Peyer's patch (tissue), 4 donors: Measurements from ENCODE around the gene CDX2. TPM values are rescaled to one million over a fixed set of nuclear protein-coding genes. Genes with fewer than 3 reads are reported as not detected.

Source experiments
- DNase-seq, 3 donors: peaks; one replicate each; pipeline ENCODE4 v3.0.0-alpha.2; 2017 to 2019
- H3K27ac ChIP-seq, 4 donors: fragments of 200-600 bp; sonication (generic); one replicate each; pipeline ENCODE4 v1.5.1; 2016 to 2019
- H3K27me3 ChIP-seq, 2 donors: fragments of 200-600 bp; sonication (generic); one replicate each; pipeline ENCODE4 v1.5.1; 2019
- H3K36me3 ChIP-seq, 3 donors: fragments of 200-600 bp; sonication (generic); one replicate each; pipeline ENCODE4 v1.5.1; 2016 to 2019
- H3K4me1 ChIP-seq, 4 donors: fragments of 200-600 bp; sonication (generic); one replicate each; pipeline ENCODE4 v1.5.1; 2016 to 2019
- H3K4me3 ChIP-seq, 4 donors: fragments of 200-600 bp; sonication (generic); 1 replicate in 3 of 4; 2 replicates in 1 of 4; pipeline ENCODE4 v1.5.1; 2016 to 2019; ENCODE audit warnings: mild to moderate bottlenecking in 1 of 4
- H3K9me3 ChIP-seq, 4 donors: fragments of 200-600 bp; sonication (generic); one replicate each; pipeline ENCODE4 v1.5.1; 2016 to 2019; ENCODE audit warnings: mild to moderate bottlenecking in 1 of 4
- CTCF ChIP-seq, 6 experiments: fragments of 450-650 bp in 4 of 6; fragments of 200-600 bp in 2 of 6; sonication (generic) in 1 of 6; IDR thresholded peaks; one replicate each; pipeline ENCODE4 v1.5.1; 2017 to 2019; ENCODE audit warnings: antibody characterized with exemption in 6 of 6, mild to moderate bottlenecking in 3 of 6, moderate library complexity in 1 of 6
- POLR2A ChIP-seq, 2 donors: fragments of 450-650 bp; IDR thresholded peaks; one replicate each; pipeline ENCODE4 v1.5.1; 2017; ENCODE audit warnings: antibody characterized with exemption in 2 of 2, mild to moderate bottlenecking in 2 of 2, moderate library complexity in 2 of 2
- total RNA-seq, 4 donors: library from RNA; depleted of rRNA; stranded (reverse); fragments of >200 nt; gene quantifications; one replicate each; pipeline ENCODE4 v1.1.0, GENCODE V29; 2016

CDX2 gene
- total RNA-seq, 4 donors from 2014 or later, result 33.0 to 182 (median 136) TPM

DNA sequence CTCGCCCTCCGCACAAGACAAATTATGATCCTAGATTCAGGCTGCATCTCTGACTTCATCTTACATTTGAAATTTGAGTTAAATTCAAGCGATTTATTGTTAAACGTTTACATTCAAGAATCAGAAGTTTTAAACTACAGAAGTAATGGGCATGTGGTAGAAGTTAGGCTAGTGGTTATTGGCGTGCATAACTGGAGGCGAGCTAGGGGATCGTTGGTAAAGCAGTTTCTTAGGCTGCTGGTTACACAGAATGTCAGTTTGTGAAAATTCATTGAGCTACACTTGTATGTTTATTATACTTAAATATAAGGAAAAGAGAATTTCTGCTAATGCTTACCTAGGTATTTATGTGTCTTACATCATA is 733 bp upstream of the CDX2 start:
- H3K9me3 ChIP-seq, result no peaks in the 10 kb centered on the region
- peak overlapping the region in 3 of 4 donors; percentile 76 to 98 (median 89) for H3K27ac ChIP-seq
- TF ChIP-seq CTCF (IDR thresholded peaks at IDR 0.05), result no peak
- TF ChIP-seq POLR2A (IDR thresholded peaks at IDR 0.05), result no peak
- H3K4me3 ChIP-seq, result peak overlapping the region in 2 of 4 donors; percentile 33 to 50
- peaks cover 0 to 9% of the 10 kb centered on the region in 2 donors for H3K27me3 ChIP-seq
- H3K36me3 ChIP-seq, result peaks cover 0 to 4% (median 0%) of the 10 kb centered on the region in 3 donors
- no peak for DNase-seq
- peaks cover 0 to 38% (median 5%) of the 10 kb centered on the region in 4 donors for H3K4me1 ChIP-seq

DNA sequence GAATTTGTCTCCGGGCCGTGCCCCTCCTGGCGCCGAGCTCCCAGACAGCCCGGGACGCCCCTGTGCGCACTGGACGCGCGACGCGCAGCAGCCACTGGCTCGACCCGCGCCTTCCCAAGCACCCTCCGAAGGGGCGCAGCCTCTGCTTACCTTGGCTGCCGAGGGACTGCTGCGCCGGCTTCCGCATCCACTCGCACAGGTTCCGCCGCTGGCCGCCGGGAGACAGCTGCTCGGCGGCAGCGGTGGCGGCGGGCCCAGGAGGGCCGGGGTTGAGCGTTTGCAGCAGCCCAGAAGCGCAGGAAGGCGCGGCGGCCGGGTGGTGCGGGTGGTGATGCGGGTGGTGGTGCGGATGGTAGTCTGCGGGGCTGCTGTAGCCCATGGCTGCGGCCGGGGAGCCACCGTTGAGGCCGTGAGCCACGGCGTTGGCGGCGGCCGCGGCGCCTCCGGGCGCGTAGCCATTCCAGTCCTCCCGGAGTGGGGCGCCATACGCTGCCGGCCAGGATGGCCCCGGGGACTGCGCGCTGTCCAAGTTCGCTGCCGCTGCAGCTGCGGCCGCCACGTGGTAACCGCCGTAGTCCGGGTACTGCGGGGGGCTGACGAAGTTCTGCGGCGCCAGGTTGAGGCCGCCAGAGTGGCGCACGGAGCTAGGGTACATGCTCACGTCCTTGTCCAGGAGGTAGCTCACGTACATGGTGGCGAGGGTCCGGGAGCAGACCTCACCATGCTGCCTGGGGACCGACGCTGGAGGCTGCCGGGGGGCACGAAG is 616 bp downstream of the CDX2 start:
- Histone ChIP-seq H3K27ac (peak overlapping the region in 3 of 4 donors; percentile 84 to 98 (median 92)), H3K36me3 (peaks cover 0 to 4% (median 0%) of the 10 kb centered on the region in 3 donors), H3K4me3 (peak overlapping the region; percentile 26 to 80 (median 65)), H3K9me3 (no peaks in the 10 kb centered on the region), H3K27me3 (peaks cover 0 to 9% of the 10 kb centered on the region in 2 donors), H3K4me1 (peaks cover 0 to 32% (median 5%) of the 10 kb centered on the region in 4 donors)
- no peak for DNase-seq
- TF ChIP-seq CTCF (IDR thresholded peaks at IDR 0.05) (no peak), POLR2A (IDR thresholded peaks at IDR 0.05) (no peak)

DNA sequence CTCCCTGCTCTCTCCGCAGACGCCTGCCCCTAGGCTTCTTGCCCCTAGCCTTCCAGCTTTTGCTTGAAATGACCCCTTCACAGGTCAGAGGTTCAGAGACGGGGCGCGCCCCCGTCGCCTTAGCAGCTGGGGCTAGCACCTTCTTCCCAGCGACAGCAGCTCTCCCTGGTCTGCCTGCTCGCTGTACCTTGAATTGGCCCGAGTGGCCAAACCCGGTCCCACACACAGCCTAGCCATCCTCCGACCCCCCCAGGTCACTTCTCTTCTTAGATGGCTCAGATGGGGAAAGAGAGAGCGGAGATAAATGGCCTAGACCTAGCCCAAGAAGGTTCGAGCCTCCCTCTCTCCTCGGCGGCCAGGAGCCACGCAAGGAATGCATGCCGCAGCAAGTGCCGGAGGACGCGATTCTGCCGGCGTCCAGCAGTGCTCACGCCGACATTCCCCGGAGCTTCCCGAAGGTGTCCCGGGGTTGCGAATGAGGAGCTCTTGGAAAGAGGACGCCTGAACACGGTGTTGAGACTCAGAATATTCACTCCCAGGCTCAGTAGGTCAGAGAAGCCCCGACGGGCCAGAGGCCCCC is 1.3 kb downstream of the CDX2 start:
- H3K27me3 ChIP-seq, result peaks cover 0 to 9% of the 10 kb centered on the region in 2 donors

GRCh38 chr13:27967203-27967735 is 1.8 kb downstream of the CDX2 start:
- no peak for DNase-seq
- Histone ChIP-seq H3K36me3 (peaks cover 0 to 4% (median 0%) of the 10 kb centered on the region in 3 donors), H3K27me3 (peaks cover 0 to 9% of the 10 kb centered on the region in 2 donors), H3K27ac (peak overlapping the region in 3 of 4 donors; percentile 84 to 98 (median 92)), H3K4me1 (peaks cover 0 to 33% (median 5%) of the 10 kb centered on the region in 4 donors), H3K4me3 (peak overlapping the region in 3 of 4 donors; percentile 53 to 80 (median 77)), H3K9me3 (no peaks in the 10 kb centered on the region)
- TF ChIP-seq CTCF (IDR thresholded peaks at IDR 0.05), result no peak
- TF ChIP-seq POLR2A (IDR thresholded peaks at IDR 0.05), result no peak

More for the DNA sequence above, 1.3 kb downstream of the CDX2 start:
- Histone ChIP-seq H3K9me3 (no peaks in the 10 kb centered on the region), H3K4me3 (peak overlapping the region in 3 of 4 donors; percentile 53 to 80 (median 77)), H3K36me3 (peaks cover 0 to 4% (median 0%) of the 10 kb centered on the region in 3 donors), H3K27ac (peak overlapping the region in 3 of 4 donors; percentile 84 to 98 (median 92)), H3K4me1 (peaks cover 0 to 32% (median 5%) of the 10 kb centered on the region in 4 donors)
- no peak for DNase-seq
- TF ChIP-seq CTCF (IDR thresholded peaks at IDR 0.05), result no peak
- TF ChIP-seq POLR2A (IDR thresholded peaks at IDR 0.05), result no peak

DNA sequence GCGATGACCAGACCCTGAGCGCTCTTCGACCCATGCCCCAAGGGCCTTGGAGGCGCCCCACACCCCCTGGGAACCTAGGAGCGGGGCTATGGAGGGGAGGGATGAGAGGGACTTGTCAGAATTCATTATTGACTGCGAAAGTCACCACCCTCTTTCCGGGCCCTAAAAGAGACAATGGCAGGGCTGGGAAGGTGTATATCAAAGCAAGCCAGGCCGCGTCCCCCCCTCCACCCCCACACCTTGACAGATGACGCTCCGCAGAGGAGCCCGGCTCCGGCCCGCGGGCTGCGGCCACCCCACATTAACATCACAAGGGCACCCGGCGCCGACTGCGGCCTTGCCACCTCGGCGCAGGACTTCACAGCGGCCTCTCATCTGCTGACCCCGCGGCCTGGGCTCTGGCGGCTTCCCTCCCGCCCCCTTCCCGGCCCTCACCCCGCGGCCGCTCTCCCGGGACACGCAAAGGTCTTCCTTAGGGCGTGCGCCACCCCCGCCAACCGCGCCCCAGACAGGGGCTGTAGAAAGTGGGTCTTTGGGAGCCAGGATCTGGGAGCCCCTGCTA is 2.4 kb downstream of the CDX2 start:
- Histone ChIP-seq H3K27ac (peak overlapping the region in 3 of 4 donors; percentile 84 to 98 (median 92)), H3K9me3 (no peaks in the 10 kb centered on the region), H3K4me1 (peaks cover 0 to 32% (median 5%) of the 10 kb centered on the region in 4 donors), H3K27me3 (peaks cover 0 to 9% of the 10 kb centered on the region in 2 donors), H3K36me3 (peaks cover 0 to 4% (median 0%) of the 10 kb centered on the region in 3 donors), H3K4me3 (peak overlapping the region in 3 of 4 donors; percentile 53 to 80 (median 77))
- no peak for TF ChIP-seq CTCF (IDR thresholded peaks at IDR 0.05)
- TF ChIP-seq POLR2A (IDR thresholded peaks at IDR 0.05), result no peak
- DNase-seq, result peak in 1 of 3 donors; percentile 65
